PC-3 (cell line): ENCODE measurements around the gene FBXL7.

Experiments used
- CTCF ChIP-seq: fragments of 300-600 bp; sonication (generic); conservative IDR thresholded peaks from 2 replicates; pipeline ENCODE4 v1.5.1; 2017; ENCODE audit warnings: antibody characterized with exemption, low read depth, mild to moderate bottlenecking, low read length
- EZH2 ChIP-seq: fragments of 300-600 bp; sonication (generic); IDR thresholded peaks from one replicate; pipeline ENCODE4 v1.6.1; 2017; ENCODE audit warnings: antibody characterized with exemption, mild to moderate bottlenecking, low read length; ENCODE audit not compliant: unreplicated experiment

- no peak for TF ChIP-seq CTCF
- TF ChIP-seq EZH2: no peak
These were observed 6.9 kb downstream of the FBXL7 start for GRCh38 chr5:15506897-15507296.
